ENCODE measurements around the gene SNX30. TPM values are rescaled to one million over a fixed set of nuclear protein-coding genes. Genes with fewer than 3 reads are reported as not detected.

The SNX30 gene, protein sequence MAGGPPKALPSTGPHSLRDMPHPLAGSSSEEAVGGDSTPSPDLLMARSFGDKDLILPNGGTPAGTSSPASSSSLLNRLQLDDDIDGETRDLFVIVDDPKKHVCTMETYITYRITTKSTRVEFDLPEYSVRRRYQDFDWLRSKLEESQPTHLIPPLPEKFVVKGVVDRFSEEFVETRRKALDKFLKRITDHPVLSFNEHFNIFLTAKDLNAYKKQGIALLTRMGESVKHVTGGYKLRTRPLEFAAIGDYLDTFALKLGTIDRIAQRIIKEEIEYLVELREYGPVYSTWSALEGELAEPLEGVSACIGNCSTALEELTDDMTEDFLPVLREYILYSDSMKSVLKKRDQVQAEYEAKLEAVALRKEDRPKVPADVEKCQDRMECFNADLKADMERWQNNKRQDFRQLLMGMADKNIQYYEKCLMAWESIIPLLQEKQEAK
- 12.7 TPM for total RNA-seq (2021; ENCODE audit: unreplicated experiment)
- 6.4 and 7.5 TPM in 2 replicates for polyA plus RNA-seq (2012)
- Bru-seq, nascent RNA, result percentile 62 among the genes with signal in this experiment
- BruChase-seq, experiment 1, labeled RNA remaining after a 6-hour chase, result percentile 72 among the genes with signal in this experiment
- BruChase-seq, experiment 2, labeled RNA remaining after a 2-hour chase, result percentile 64 among the genes with signal in this experiment
- long read RNA-seq, full-length matches to known transcripts, result 3 of 12 reads
- long read RNA-seq, partial matches to known transcripts, result 1 of 12 reads
- long read RNA-seq, other reads (novel, unspliced or antisense), result 8 of 12 reads

GRCh38 chr9:112750016-112750763 is at the start of gene SNX30:
Gene SNX30 (plus strand): TSS chr9:112750760. CDS start chr9:112751002, 242 bp downstream.
- no peak for TF ChIP-seq JUND (IDR thresholded peaks at IDR 0.05)
- peak; percentile 54; the same call in 1 of the 2 replicates for TF ChIP-seq SP1 (IDR thresholded peaks at IDR 0.05; ENCODE audit: low read depth)
- no peak for TF ChIP-seq ZNF274 (IDR thresholded peaks at IDR 0.05; ENCODE audit: low read depth, low read length)
- TF ChIP-seq CEBPB (IDR thresholded peaks at IDR 0.05; ENCODE audit: low read depth), result no peak
- TF ChIP-seq MAX (IDR thresholded peaks at IDR 0.05), result peak; percentile 89
- TF ChIP-seq FOSL1 (IDR thresholded peaks at IDR 0.05; ENCODE audit: low read depth), result no peak
- peak; percentile 89 for TF ChIP-seq EGR1 (IDR thresholded peaks at IDR 0.05; ENCODE audit: low read depth)
- 0 out of 2 replicates have a peak, but pooled peaks have one; percentile 37 for TF ChIP-seq ZFX (IDR thresholded peaks at IDR 0.05)
- TF ChIP-seq YY1 (IDR thresholded peaks at IDR 0.05; ENCODE audit: extremely low read depth, insufficient replicate concordance, low read depth, low read length), result peak; percentile 38
- 0 out of 2 replicates have a peak, but pooled peaks have one; percentile 12 for TF ChIP-seq RAD21 (IDR thresholded peaks at IDR 0.05; ENCODE audit: low read depth)
- TF ChIP-seq SRF (IDR thresholded peaks at IDR 0.05; ENCODE audit: low read depth), result no peak
- TF ChIP-seq SIN3A (IDR thresholded peaks at IDR 0.05; ENCODE audit: low read depth), result peak; percentile 93
- TF ChIP-seq REST (IDR thresholded peaks at IDR 0.05; ENCODE audit: low read depth), result no peak
- peak; percentile 98 for TF ChIP-seq POLR2A (IDR thresholded peaks at IDR 0.05; ENCODE audit: borderline replicate concordance, extremely low read depth, insufficient read depth, insufficient read length)
- peak; percentile 61; the same call in 1 of the 2 replicates for TF ChIP-seq CBX3 (IDR thresholded peaks at IDR 0.05; ENCODE audit: low read depth)
- TF ChIP-seq POLR2AphosphoS5 (IDR thresholded peaks at IDR 0.05; ENCODE audit: low read depth, low read length), result peak; percentile 98
- no peak for TF ChIP-seq EZH2phosphoT487 (IDR thresholded peaks at IDR 0.05; ENCODE audit: borderline replicate concordance)
- no peak; the same call in 1 of the 2 replicates for TF ChIP-seq ELF1 (IDR thresholded peaks at IDR 0.05; ENCODE audit: borderline replicate concordance, low read depth)
- no peak for TF ChIP-seq EZH2 (IDR thresholded peaks at IDR 0.05)
- no peak for TF ChIP-seq TCF7L2 (IDR thresholded peaks at IDR 0.05; ENCODE audit: borderline replicate concordance, extremely low read depth, insufficient read depth, insufficient read length)

More at GRCh38 chr9:112750016-112750763, at the start of gene SNX30:
- H3K4me1 ChIP-seq (ENCODE audit: control insufficient read depth in 1 of 2, insufficient read depth in 2 of 2, low read length in 2 of 2), result peaks cover 22 to 51% of the 10 kb centered on the region in 2 experiments
- peaks cover 4% of the 10 kb centered on the region; the same call in 1 of the 2 replicates for H3K79me2 ChIP-seq (ENCODE audit: insufficient read depth, low read length)
- H2AFZ ChIP-seq (ENCODE audit: low read depth, low read length, poor library complexity, severe bottlenecking), result no peak within 1 kb of the TSS
- H3K27ac ChIP-seq (ENCODE audit: low read depth, low read length), result peak within 1 kb of the TSS; percentile 65
- H4K20me1 ChIP-seq (ENCODE audit: insufficient read depth), result no peaks in the 10 kb centered on the region
- DNase-seq (ENCODE audit: low read depth, low spot score) (peak; percentile 62), ATAC-seq (peak; percentile 83)
- ChIA-PET RAD21 (ENCODE audit: low non-redundant PET in 1 of 2, low total read pairs in 2 of 2, uncharacterized antibody in 2 of 2, unreplicated experiment in 2 of 2) (no interaction called here), CTCF (no interaction called here), POLR2A (interaction anchor here (1.4 kb wide), 1 partner anchor 15 kb away, joined by 4 read pairs; no protein-coding TSS in a partner anchor)
- no peaks in the 10 kb centered on the region for H3K27me3 ChIP-seq (ENCODE audit: insufficient read depth, low read length)
- peak within 1 kb of the TSS; percentile 79 for H3K9ac ChIP-seq (ENCODE audit: low read length)
- TSS peak; percentile 86 for BruUV-seq (replicated peaks)
- H3K9me2 ChIP-seq (ENCODE audit: insufficient read depth), result no peaks in the 10 kb centered on the region
- intact Hi-C loops (cut with micrococcal nuclease), result loop anchor here (2.0 kb wide), 1 partner anchor 31 kb away; the partner anchor contains the start of gene INIP
- peak within 1 kb of the TSS; percentile 87 for H3K4me2 ChIP-seq (ENCODE audit: low read length)
- peak within 1 kb of the TSS; percentile 72 to 88 for H3K4me3 ChIP-seq (replicated peaks in 1 of 2; ENCODE audit: low read depth in 1 of 2, low read length in 2 of 2)
- H3K36me3 ChIP-seq (ENCODE audit: control insufficient read depth in 1 of 2, insufficient read depth in 2 of 2, low read length in 2 of 2), result no peaks in the 10 kb centered on the region
- H3K9me3 ChIP-seq (ENCODE audit: control insufficient read depth in 1 of 2, insufficient read depth in 1 of 2, low read depth in 1 of 2, low read length in 2 of 2), result no peaks in the 10 kb centered on the region
